HepG2 (cell line): ENCODE measurements around the gene EPHA4. TPM values are rescaled to one million over a fixed set of nuclear protein-coding genes. Genes with fewer than 3 reads are reported as not detected.
A peak's percentile ranks its signal among the peaks of the same experiment; 100 is the strongest.

Experiments
- ATAC-seq: fragments of 200-7000 bp; cut with Tn5 transposase; 3 replicates; pipeline ENCODE4 v1.9.1; 2020; ENCODE audit warnings: mild to moderate bottlenecking, moderate library complexity
- BruUV-seq: library from RNA; stranded (reverse); fragments of 400-500 nt; replicated peaks from 2 replicates; lab custom pipeline; 2021; lab: Mats Ljungman, UMichigan
- CTCF ChIA-PET: fragments of 300-600 bp; formaldehyde crosslinking; extraction: SDS; loops from one replicate; lab custom pipeline; 2021; ENCODE audit warnings: low total read pairs, inconsistent platforms, low intra/inter-chr PET ratio; lab: Yijun Ruan, JAX
- POLR2A ChIA-PET: fragments of 350-600 bp; sonication (Branson Sonifier 250); formaldehyde crosslinking; loops from one replicate; lab custom pipeline; 2020; ENCODE audit warnings: antibody characterized with exemption, inconsistent platforms; lab: Yijun Ruan, JAX
- DNase-seq: peaks from one replicate; pipeline ENCODE4 v3.0.0-alpha.2; 2015; ENCODE audit warnings: low spot score
- FAIRE-seq: peaks from 3 replicates; lab custom pipeline; 2011; peaks lifted over from hg19 to GRCh38; lab: Jason Lieb, UNC
- H2AFZ ChIP-seq: one replicate; pipeline ENCODE4 v1.6.1; 2011; ENCODE audit warnings: low read length, inconsistent platforms
- H3K27ac ChIP-seq: fragments of 300-600 bp; 3 replicates; pipeline ENCODE4 v1.8.0; 2011; ENCODE audit warnings: mixed run types, mild to moderate bottlenecking, mixed read lengths, low read length, inconsistent platforms; ENCODE audit not compliant: insufficient read depth; ENCODE audit errors: extremely low read length
- H3K27me3 ChIP-seq, 2 experiments: fragments of 200-600 bp in 1 of 2; 2 replicates in 1 of 2; 3 replicates in 1 of 2; pipeline versions ENCODE4 v1.6.0 to v1.8.0; 2011; ENCODE audit warnings: low read length in 2 of 2, mild to moderate bottlenecking in 2 of 2, moderate library complexity in 2 of 2, inconsistent platforms in 1 of 2; ENCODE audit not compliant: insufficient read depth in 2 of 2, control insufficient read depth in 1 of 2
- H3K36me3 ChIP-seq, 2 experiments: fragments of 200-600 bp in 1 of 2; replicated peaks in 1 of 2; 2 replicates in 1 of 2; 3 replicates in 1 of 2; pipeline versions ENCODE4 v1.5.1 to v1.8.0; 2011; ENCODE audit warnings: low read length in 2 of 2, inconsistent platforms in 1 of 2; ENCODE audit not compliant: insufficient read depth in 2 of 2, control insufficient read depth in 1 of 2
- H3K4me1 ChIP-seq: 2 replicates; pipeline ENCODE4 v1.5.1; 2012; ENCODE audit warnings: low read length, inconsistent platforms; ENCODE audit not compliant: insufficient read depth
- H3K4me2 ChIP-seq: 2 replicates; pipeline ENCODE4 v1.6.0; 2011; ENCODE audit warnings: low read depth, low read length, inconsistent platforms
- H3K4me3 ChIP-seq, 3 experiments: fragments of 200-600 bp in 1 of 3; sonication (generic), shearing (Covaris generic) in 1 of 3; replicated peaks in 1 of 3; 2 replicates each; pipeline ENCODE4 v1.5.1; 2011 to 2016; ENCODE audit warnings: low read length in 3 of 3, inconsistent platforms in 2 of 3, low read depth in 2 of 3, mild to moderate bottlenecking in 2 of 3, control low read depth in 1 of 3, mixed read lengths in 1 of 3; ENCODE audit not compliant: insufficient read depth in 1 of 3
- H3K79me2 ChIP-seq: one replicate; pipeline ENCODE4 v1.6.1; 2011; ENCODE audit warnings: low read length, inconsistent platforms; ENCODE audit not compliant: insufficient read depth
- H3K9ac ChIP-seq: 2 replicates; pipeline ENCODE4 v1.6.0; 2011; ENCODE audit warnings: mild to moderate bottlenecking, low read depth, low read length, inconsistent platforms; ENCODE audit not compliant: insufficient read depth
- H3K9me3 ChIP-seq: 2 replicates; pipeline ENCODE4 v1.5.1; 2012; ENCODE audit warnings: mild to moderate bottlenecking, low read length
- H4K20me1 ChIP-seq: 2 replicates; pipeline ENCODE4 v1.6.0; 2011; ENCODE audit warnings: inconsistent platforms, mild to moderate bottlenecking, low read length, moderate library complexity; ENCODE audit not compliant: insufficient read depth
- ATF7 ChIP-seq, 2 experiments: fragments of 450-650 bp in 1 of 2; sonication (generic) in 1 of 2; formaldehyde crosslinking in 1 of 2; IDR thresholded peaks; 2 replicates each; pipeline versions ENCODE4 v1.4.0 to v1.6.1; 2016 to 2020; ENCODE audit warnings: antibody characterized with exemption in 1 of 2, mild to moderate bottlenecking in 1 of 2, missing genetic modification reagents in 1 of 2
- CEBPB ChIP-seq: IDR thresholded peaks from 2 replicates; pipeline ENCODE4 v1.6.1; 2011; ENCODE audit warnings: low read depth, low read length, improper control_type of control experiment, borderline replicate concordance
- TBL1XR1 ChIP-seq: fragments of 150-350 bp; IDR thresholded peaks from 2 replicates; pipeline ENCODE4 v1.6.1; 2014; ENCODE audit warnings: borderline replicate concordance, low read length; ENCODE audit not compliant: partially characterized antibody
- ZNF256 ChIP-seq: sonication (generic); formaldehyde crosslinking; conservative IDR thresholded peaks from 2 replicates; pipeline ENCODE4 v1.4.0; 2020; ENCODE audit warnings: missing genetic modification reagents
- WGBS: methylation state at CpG from one replicate; pipeline ENCODE4 v1.1.6; 2017; ENCODE audit warnings: low lambda C conversion rate; 5-methylcytosine and 5-hydroxymethylcytosine counted together
- in situ Hi-C: cut with HindIII; loops from 2 replicates; pipeline ENCODE4 v1.10.0; 2017; ENCODE audit warnings: low pct_unique_long_range_greater_than_20kb; ENCODE audit not compliant: extremely low pct_ligation_motif_present
- intact Hi-C: fragments of 100-400 bp; cut with micrococcal nuclease; formaldehyde crosslinking; loops from one replicate; pipeline ENCODE4 v1.10.0; 2022; ENCODE audit not compliant: unreplicated experiment
- polyA plus RNA-seq, 8 experiments: library from polyadenylated mRNA; depleted of rRNA in 3 of 8; stranded (reverse) in 7 of 8; unstranded in 1 of 8; fragments of >200 nt; fragmentation: Illumina TruSeq in 4 of 8; extraction: Trizol in 4 of 8; gene quantifications; 2 replicates each; pipeline versions ENCODE4 v1.2.1 to v1.2.3, GENCODE V29; 2011 to 2016; ENCODE audit warnings: low read depth in 4 of 8, missing spikeins in 1 of 8, mixed read lengths in 1 of 8; ENCODE audit not compliant: insufficient read depth in 1 of 8
- total RNA-seq, 5 experiments: library from RNA; depleted of rRNA; stranded (reverse); fragments of >200 nt; fragmentation: Illumina TruSeq; extraction: Trizol; gene quantifications; 2 replicates each; pipeline ENCODE4 v1.2.3, GENCODE V29; 2016; ENCODE audit warnings: low read depth in 1 of 5
- TF ChIP-seq, protein P1 (sequence below): sonication (generic); formaldehyde crosslinking; conservative IDR thresholded peaks from 2 replicates; pipeline ENCODE4 v1.4.0; 2020; ENCODE audit warnings: missing genetic modification reagents

EPHA4 gene
- total and polyA plus RNA-seq, 2 of the 13 experiments (the other 11 are each of a cell fraction or from before 2014, with no cell fraction given): not detected

DNA sequence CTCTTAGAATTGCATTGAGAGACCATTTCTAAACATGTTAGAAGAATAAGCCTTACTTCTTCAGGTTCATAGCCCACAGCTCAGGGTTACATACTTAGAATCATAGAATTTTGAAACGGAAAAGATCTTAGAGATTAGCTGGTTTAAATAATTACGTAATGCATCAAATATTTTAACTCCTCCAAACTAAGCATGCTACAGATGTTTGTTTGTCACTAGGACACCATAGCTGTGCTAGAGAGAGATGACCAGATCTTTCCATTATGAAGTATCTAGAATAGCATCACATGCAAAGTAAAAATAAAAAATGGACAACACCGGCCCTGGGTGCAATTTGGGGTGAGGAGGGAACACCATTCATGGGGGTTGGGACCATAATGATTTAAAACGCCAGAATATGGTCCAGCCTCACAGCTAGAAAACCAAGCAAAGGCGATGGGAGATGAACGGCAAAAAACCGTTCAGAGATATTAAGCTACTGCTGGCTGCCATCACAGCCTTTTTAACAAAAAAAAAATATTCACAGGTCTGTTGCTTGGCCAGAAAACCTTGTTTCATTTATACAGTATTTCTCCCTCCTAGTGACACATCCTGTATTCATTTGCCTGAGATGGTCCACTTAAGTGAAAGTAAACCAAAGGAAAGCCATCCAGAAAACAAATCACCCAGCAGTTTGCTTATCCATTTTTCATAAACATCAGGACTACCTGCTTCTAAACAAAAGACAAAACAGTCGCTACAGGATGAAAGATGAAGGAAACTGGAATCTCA is 94.2 kb downstream of the EPHA4 start:
- no peak overlapping the region for H3K4me3 ChIP-seq
- H3K36me3 ChIP-seq: no peaks in the 10 kb centered on the region
- BruUV-seq: no TSS peak
- TF ChIP-seq ZNF256: no peak
- TF ChIP-seq ATF7 (IDR thresholded peaks at IDR 0.05): peak; percentile 76
- no peak for TF ChIP-seq ATF7 (CRISPR knock-in tag; IDR thresholded peaks at IDR 0.05)
- no peak for TF ChIP-seq TBL1XR1
- no peaks in the 10 kb centered on the region for H3K27me3 ChIP-seq
- in situ Hi-C loops (no loop called here), intact Hi-C loops (no loop called here)
- H3K4me2 ChIP-seq: no peak overlapping the region
- FAIRE-seq: no peak
- H2AFZ ChIP-seq: no peak overlapping the region
- H3K9me3 ChIP-seq: no peaks in the 10 kb centered on the region
- H3K4me1 ChIP-seq: no peaks in the 10 kb centered on the region
- WGBS: 3% methylated on average over 8 of the region's 8 CpGs
- no peaks in the 10 kb centered on the region for H4K20me1 ChIP-seq
- H3K9ac ChIP-seq: no peak overlapping the region
- ChIA-PET CTCF (no interaction called here), POLR2A (no interaction called here)
- H3K27ac ChIP-seq: no peak overlapping the region
- no peak for ATAC-seq
- no peak for DNase-seq
- no peaks in the 10 kb centered on the region for H3K79me2 ChIP-seq

DNA sequence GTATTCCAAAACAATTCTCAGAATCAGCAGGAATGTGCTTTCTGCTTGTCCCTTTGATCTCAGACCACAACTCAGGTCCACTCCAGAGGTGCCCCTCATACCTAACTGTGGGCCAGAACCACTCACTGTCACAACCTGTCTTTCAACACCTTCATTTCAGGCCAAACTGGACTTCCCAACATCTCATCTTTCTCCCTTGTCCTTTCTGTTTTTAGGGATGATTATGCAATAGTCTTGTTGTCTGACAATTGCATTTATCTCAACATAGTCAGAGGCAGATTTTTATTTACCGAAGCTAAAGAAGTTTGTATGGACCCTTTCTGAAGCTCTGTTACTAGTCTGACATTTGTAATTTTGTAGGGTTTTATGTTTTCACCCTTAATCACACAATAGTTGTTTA is 95.9 kb downstream of the EPHA4 start:
- Histone ChIP-seq H3K4me2 (no peak overlapping the region), H3K9me3 (no peaks in the 10 kb centered on the region), H3K79me2 (no peaks in the 10 kb centered on the region), H3K36me3 (no peaks in the 10 kb centered on the region), H3K9ac (no peak overlapping the region), H3K4me1 (no peaks in the 10 kb centered on the region), H4K20me1 (no peaks in the 10 kb centered on the region), H3K4me3 (no peak overlapping the region), H2AFZ (no peak overlapping the region), H3K27ac (no peak overlapping the region), H3K27me3 (no peaks in the 10 kb centered on the region)
- FAIRE-seq (no peak), DNase-seq (no peak), ATAC-seq (no peak)
- intact Hi-C loops: no loop called here
- ChIA-PET POLR2A (no interaction called here), CTCF (no interaction called here)
- 5% methylated on average over 1 of the region's 1 CpG for WGBS
- in situ Hi-C loops: no loop called here
- no TSS peak for BruUV-seq
- TF ChIP-seq, protein P1, sequence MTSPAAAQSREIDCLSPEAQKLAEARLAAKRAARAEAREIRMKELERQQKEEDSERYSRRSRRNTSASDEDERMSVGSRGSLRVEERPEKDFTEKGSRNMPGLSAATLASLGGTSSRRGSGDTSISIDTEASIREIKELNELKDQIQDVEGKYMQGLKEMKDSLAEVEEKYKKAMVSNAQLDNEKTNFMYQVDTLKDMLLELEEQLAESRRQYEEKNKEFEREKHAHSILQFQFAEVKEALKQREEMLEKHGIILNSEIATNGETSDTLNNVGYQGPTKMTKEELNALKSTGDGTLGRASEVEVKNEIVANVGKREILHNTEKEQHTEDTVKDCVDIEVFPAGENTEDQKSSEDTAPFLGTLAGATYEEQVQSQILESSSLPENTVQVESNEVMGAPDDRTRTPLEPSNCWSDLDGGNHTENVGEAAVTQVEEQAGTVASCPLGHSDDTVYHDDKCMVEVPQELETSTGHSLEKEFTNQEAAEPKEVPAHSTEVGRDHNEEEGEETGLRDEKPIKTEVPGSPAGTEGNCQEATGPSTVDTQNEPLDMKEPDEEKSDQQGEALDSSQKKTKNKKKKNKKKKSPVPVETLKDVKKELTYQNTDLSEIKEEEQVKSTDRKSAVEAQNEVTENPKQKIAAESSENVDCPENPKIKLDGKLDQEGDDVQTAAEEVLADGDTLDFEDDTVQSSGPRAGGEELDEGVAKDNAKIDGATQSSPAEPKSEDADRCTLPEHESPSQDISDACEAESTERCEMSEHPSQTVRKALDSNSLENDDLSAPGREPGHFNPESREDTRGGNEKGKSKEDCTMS (CRISPR knock-in tag): no peak
- TF ChIP-seq CEBPB: peak; percentile 81
